Cardiac muscle cell (in vitro differentiated cells and primary cell): ENCODE measurements around the gene RASSF7. TPM values are rescaled to one million over a fixed set of nuclear protein-coding genes. Genes with fewer than 3 reads are reported as not detected.

Source experiments
- DNase-seq, 2 donors: peaks; one replicate each; pipeline versions ENCODE4 v3.0.0 to v3.0.0-alpha.2; 2010 to 2017; ENCODE audit warnings: low read depth in 1 of 2, low spot score in 1 of 2
- H3K27ac ChIP-seq: fragments of 200-600 bp; sonication (generic); 2 replicates; pipeline ENCODE4 v1.5.1; 2016
- H3K27me3 ChIP-seq: fragments of 200-600 bp; sonication (generic); 2 replicates; pipeline ENCODE4 v1.6.0; 2016; ENCODE audit warnings: control low read depth
- H3K36me3 ChIP-seq: fragments of 200-600 bp; sonication (generic); 2 replicates; pipeline ENCODE4 v1.5.1; 2016; ENCODE audit warnings: control low read depth
- H3K4me1 ChIP-seq: fragments of 200-600 bp; sonication (generic); 2 replicates; pipeline ENCODE4 v1.8.1; 2017; ENCODE audit warnings: low read depth, mild to moderate bottlenecking, mixed run types
- H3K4me3 ChIP-seq: fragments of 200-600 bp; sonication (generic); 2 replicates; pipeline ENCODE4 v1.5.1; 2016; ENCODE audit warnings: mild to moderate bottlenecking
- H3K9me3 ChIP-seq: fragments of 200-600 bp; sonication (generic); 2 replicates; pipeline ENCODE4 v1.5.1; 2017; ENCODE audit warnings: low read depth, mild to moderate bottlenecking, control low read depth
- polyA plus RNA-seq: library from polyadenylated mRNA; unstranded; fragments of >200 nt; fragmentation: Nextera tagmentation; extraction: Ambion mirVana; gene quantifications from 2 replicates; pipeline ENCODE4 v1.2.1, GENCODE V29; 2016
- total RNA-seq: library from RNA; depleted of rRNA; stranded (reverse); fragments of >200 nt; gene quantifications from 2 replicates; pipeline ENCODE4 v1.2.3, GENCODE V29; 2016
- TF ChIP-seq, protein P1 (sequence below): IDR thresholded peaks from 2 replicates; pipeline ENCODE4 v1.5.1; 2012; ENCODE audit warnings: low read depth, mild to moderate bottlenecking, low read length

RASSF7 gene
- total and polyA plus RNA-seq, 2 experiments from 2014 or later: 49.5 to 66.7 TPM

- no peak overlapping the region for H3K4me3 ChIP-seq
- TF ChIP-seq, protein P1, sequence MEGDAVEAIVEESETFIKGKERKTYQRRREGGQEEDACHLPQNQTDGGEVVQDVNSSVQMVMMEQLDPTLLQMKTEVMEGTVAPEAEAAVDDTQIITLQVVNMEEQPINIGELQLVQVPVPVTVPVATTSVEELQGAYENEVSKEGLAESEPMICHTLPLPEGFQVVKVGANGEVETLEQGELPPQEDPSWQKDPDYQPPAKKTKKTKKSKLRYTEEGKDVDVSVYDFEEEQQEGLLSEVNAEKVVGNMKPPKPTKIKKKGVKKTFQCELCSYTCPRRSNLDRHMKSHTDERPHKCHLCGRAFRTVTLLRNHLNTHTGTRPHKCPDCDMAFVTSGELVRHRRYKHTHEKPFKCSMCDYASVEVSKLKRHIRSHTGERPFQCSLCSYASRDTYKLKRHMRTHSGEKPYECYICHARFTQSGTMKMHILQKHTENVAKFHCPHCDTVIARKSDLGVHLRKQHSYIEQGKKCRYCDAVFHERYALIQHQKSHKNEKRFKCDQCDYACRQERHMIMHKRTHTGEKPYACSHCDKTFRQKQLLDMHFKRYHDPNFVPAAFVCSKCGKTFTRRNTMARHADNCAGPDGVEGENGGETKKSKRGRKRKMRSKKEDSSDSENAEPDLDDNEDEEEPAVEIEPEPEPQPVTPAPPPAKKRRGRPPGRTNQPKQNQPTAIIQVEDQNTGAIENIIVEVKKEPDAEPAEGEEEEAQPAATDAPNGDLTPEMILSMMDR: no peak
- H3K9me3 ChIP-seq: no peaks in the 10 kb centered on the region
- H3K4me1 ChIP-seq: no peaks in the 10 kb centered on the region
- DNase-seq: no peak
- H3K27me3 ChIP-seq: no peaks in the 10 kb centered on the region
- H3K27ac ChIP-seq: no peak overlapping the region
- H3K36me3 ChIP-seq: peaks cover 7% of the 10 kb centered on the region
These were observed 31.7 kb upstream of the RASSF7 start for GRCh38 chr11:528815-529727.

DNA sequence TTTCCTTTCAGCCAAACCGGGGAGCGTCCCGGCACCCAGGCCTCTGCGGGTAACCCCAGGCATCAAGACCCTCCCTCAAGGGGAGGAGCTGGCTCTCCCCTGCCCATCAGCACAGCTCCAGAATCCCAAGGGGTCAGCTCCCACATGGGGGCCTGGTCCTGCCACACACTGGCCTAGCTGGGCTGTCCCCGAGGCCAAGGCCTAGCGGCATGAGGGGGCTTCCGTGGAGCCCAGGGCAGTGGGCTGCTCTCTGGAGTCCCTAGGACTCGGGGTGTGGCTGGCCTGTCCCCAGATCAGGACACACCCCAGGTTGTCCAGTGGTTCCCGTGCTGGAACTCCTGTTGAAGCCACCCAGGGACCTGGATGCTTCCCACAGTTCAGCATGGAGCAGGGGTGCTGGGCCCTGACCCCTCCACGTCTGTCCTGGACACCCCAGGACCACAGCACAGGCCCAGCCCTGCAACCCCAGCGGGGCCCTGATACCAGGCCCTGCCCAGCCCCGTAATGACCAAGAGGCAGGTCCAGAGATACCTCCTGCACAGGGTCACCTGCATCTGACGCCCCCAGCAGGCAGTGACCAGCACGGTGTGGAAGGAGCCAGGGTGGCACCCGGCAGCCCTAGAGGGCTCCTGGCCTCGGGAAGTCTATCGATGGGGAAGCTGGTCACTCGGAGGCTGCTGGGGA lies 30.9 kb upstream of the RASSF7 start:
- DNase-seq: no peak
- Histone ChIP-seq H3K27ac (no peak overlapping the region), H3K4me1 (peaks cover 6% of the 10 kb centered on the region), H3K9me3 (no peaks in the 10 kb centered on the region), H3K27me3 (no peaks in the 10 kb centered on the region), H3K36me3 (peaks cover 7% of the 10 kb centered on the region), H3K4me3 (no peak overlapping the region)
- TF ChIP-seq, protein P1: no peak

GRCh38 chr11:530960-531831 lies 29.6 kb upstream of the RASSF7 start:
- no peaks in the 10 kb centered on the region for H3K9me3 ChIP-seq
- no peak overlapping the region for H3K27ac ChIP-seq
- DNase-seq: no peak
- H3K27me3 ChIP-seq: no peaks in the 10 kb centered on the region
- H3K36me3 ChIP-seq: peaks cover 7% of the 10 kb centered on the region
- H3K4me3 ChIP-seq: no peak overlapping the region
- TF ChIP-seq, protein P1: no peak
- H3K4me1 ChIP-seq: peaks cover 6% of the 10 kb centered on the region

- DNase-seq: no peak
- H3K4me1 ChIP-seq: peaks cover 6% of the 10 kb centered on the region
These were observed 28.7 kb upstream of the RASSF7 start for GRCh38 chr11:531919-532526.

More at GRCh38 chr11:531919-532526, 28.7 kb upstream of the RASSF7 start:
- TF ChIP-seq, protein P1: no peak
- H3K27me3 ChIP-seq: no peaks in the 10 kb centered on the region
- no peak overlapping the region for H3K4me3 ChIP-seq
- peaks cover 7% of the 10 kb centered on the region for H3K36me3 ChIP-seq
- no peak overlapping the region for H3K27ac ChIP-seq
- H3K9me3 ChIP-seq: no peaks in the 10 kb centered on the region
